Calu3 (cell line): ENCODE data around the gene MBIP. TPM values are rescaled to one million over a fixed set of nuclear protein-coding genes. Genes with fewer than 3 reads are reported as not detected.

Experiments used
- BruUV-seq: library from RNA; stranded (reverse); fragments of 400-500 nt; replicated peaks from 2 replicates; lab custom pipeline; 2021; lab: Mats Ljungman, UMichigan
- CTCF ChIA-PET: fragments of 300-600 bp; sonication (Branson Sonifier 250); formaldehyde crosslinking; loops from one replicate; lab custom pipeline; 2022; ENCODE audit warnings: antibody characterized with exemption; lab: Charles Lee
- DNase-seq: peaks from one replicate; pipeline ENCODE4 v3.0.0; 2022
- H3K27ac Mint-ChIP-seq: one replicate; pipeline ENCODE4 v1.8.0; 2022; ENCODE audit warnings: mixed read lengths; ENCODE audit not compliant: unreplicated experiment
- H3K27me3 Mint-ChIP-seq: one replicate; pipeline ENCODE4 v1.8.0; 2022; ENCODE audit warnings: mixed read lengths; ENCODE audit not compliant: unreplicated experiment
- H3K36me3 Mint-ChIP-seq: one replicate; pipeline ENCODE4 v1.8.0; 2022; ENCODE audit warnings: mild to moderate bottlenecking, moderate library complexity, mixed read lengths; ENCODE audit not compliant: insufficient read depth, unreplicated experiment
- H3K4me1 Mint-ChIP-seq: one replicate; pipeline ENCODE4 v1.8.0; 2022; ENCODE audit warnings: mild to moderate bottlenecking, low read depth, mixed read lengths; ENCODE audit not compliant: unreplicated experiment
- H3K4me3 Mint-ChIP-seq: one replicate; pipeline ENCODE4 v1.8.0; 2022; ENCODE audit warnings: mild to moderate bottlenecking, low read depth, moderate library complexity, mixed read lengths; ENCODE audit not compliant: unreplicated experiment
- H3K9me3 Mint-ChIP-seq: one replicate; pipeline ENCODE4 v1.8.0; 2022; ENCODE audit warnings: low read depth, mixed read lengths; ENCODE audit not compliant: unreplicated experiment
- CTCF ChIP-seq: fragments of 200-600 bp; IDR thresholded peaks from one replicate; pipeline ENCODE4 v1.8.0; 2022; ENCODE audit warnings: antibody characterized with exemption; ENCODE audit not compliant: unreplicated experiment
- intact Hi-C: fragments of 100-400 bp; cut with micrococcal nuclease; formaldehyde crosslinking; loops from one replicate; pipeline ENCODE4 v1.10.0; 2022; ENCODE audit not compliant: unreplicated experiment
- total RNA-seq: library from RNA; stranded (reverse); gene quantifications from 2 replicates; pipeline ENCODE4 v1.2.3, GENCODE V29; 2022

MBIP gene
- total RNA-seq, 1 experiment from 2014 or later = 20.0 TPM

- no peak overlapping the region for H3K4me3 Mint-ChIP-seq
- no peaks in the 10 kb centered on the region for H3K9me3 Mint-ChIP-seq
- no peak overlapping the region for H3K27ac Mint-ChIP-seq
- BruUV-seq = no TSS peak
- no peaks in the 10 kb centered on the region for H3K27me3 Mint-ChIP-seq
- DNase-seq = no peak
- CTCF ChIA-PET = no interaction called here
- peaks cover 19% of the 10 kb centered on the region for H3K36me3 Mint-ChIP-seq
- H3K4me1 Mint-ChIP-seq = peaks cover 8% of the 10 kb centered on the region
- no peak for TF ChIP-seq CTCF
- intact Hi-C loops = loop anchor here (1.0 kb wide), 1 partner anchor 244 kb away; no protein-coding TSS in a partner anchor
Measured at GRCh38 chr14:36313898-36314297, 6.5 kb downstream of the MBIP start.

- no TSS peak for BruUV-seq
- no peaks in the 10 kb centered on the region for H3K9me3 Mint-ChIP-seq
- TF ChIP-seq CTCF = no peak
- peaks cover 24% of the 10 kb centered on the region for H3K36me3 Mint-ChIP-seq
- no peak overlapping the region for H3K27ac Mint-ChIP-seq
- DNase-seq = no peak
- CTCF ChIA-PET = interaction anchor here (0.6 to 0.7 kb wide), 2 partner anchors 11 to 185 kb away, joined by 3 to 4 read pairs; no protein-coding TSS in a partner anchor
- intact Hi-C loops = no loop called here
- no peak overlapping the region for H3K4me3 Mint-ChIP-seq
- no peaks in the 10 kb centered on the region for H3K27me3 Mint-ChIP-seq
- peaks cover 8% of the 10 kb centered on the region for H3K4me1 Mint-ChIP-seq
Measured at GRCh38 chr14:36313206-36313605, 7.2 kb downstream of the MBIP start.

- no peaks in the 10 kb centered on the region for H3K4me1 Mint-ChIP-seq
- intact Hi-C loops = no loop called here
- no peak overlapping the region for H3K4me3 Mint-ChIP-seq
- H3K27ac Mint-ChIP-seq = no peak overlapping the region
- peaks cover 29% of the 10 kb centered on the region for H3K36me3 Mint-ChIP-seq
- no peaks in the 10 kb centered on the region for H3K9me3 Mint-ChIP-seq
- BruUV-seq = no TSS peak
- H3K27me3 Mint-ChIP-seq = no peaks in the 10 kb centered on the region
- TF ChIP-seq CTCF = no peak
- no peak for DNase-seq
- CTCF ChIA-PET = no interaction called here
Measured at GRCh38 chr14:36306836-36307235, 13.6 kb downstream of the MBIP start.

- no peak for DNase-seq
- intact Hi-C loops = no loop called here
- no peak overlapping the region for H3K27ac Mint-ChIP-seq
- H3K36me3 Mint-ChIP-seq = peaks cover 25% of the 10 kb centered on the region
- BruUV-seq = no TSS peak
- H3K27me3 Mint-ChIP-seq = no peaks in the 10 kb centered on the region
- no peak overlapping the region for H3K4me3 Mint-ChIP-seq
- no peaks in the 10 kb centered on the region for H3K4me1 Mint-ChIP-seq
- no peaks in the 10 kb centered on the region for H3K9me3 Mint-ChIP-seq
- no peak for TF ChIP-seq CTCF
- CTCF ChIA-PET = no interaction called here
Measured at GRCh38 chr14:36304895-36305294, 15.5 kb downstream of the MBIP start.
